K562 (cell line): ENCODE measurements around the gene UQCRC2. TPM values are rescaled to one million over a fixed set of nuclear protein-coding genes. Genes with fewer than 3 reads are reported as not detected.

Experiments used
- ATAC-seq: fragments of 200-7000 bp; cut with Tn5 transposase; 3 replicates; pipeline ENCODE4 v1.9.1; 2020; ENCODE audit warnings: moderate library complexity
- BruUV-seq: library from RNA; stranded (reverse); fragments of 400-500 nt; replicated peaks from 2 replicates; lab custom pipeline; 2021; lab: Mats Ljungman, UMichigan
- CTCF ChIA-PET: fragments of 300-600 bp; formaldehyde crosslinking; extraction: SDS; loops from one replicate; lab custom pipeline; 2021; ENCODE audit warnings: low intra/inter-chr PET ratio; lab: Yijun Ruan, JAX
- POLR2A ChIA-PET: fragments of 300-600, 350-650 bp; sonication (Branson Sonifier 250); formaldehyde crosslinking; extraction: SDS; loops from one replicate; lab custom pipeline; 2021; ENCODE audit warnings: antibody characterized with exemption, inconsistent platforms; lab: Yijun Ruan, JAX
- DNase-seq, 4 experiments: peaks; one replicate each; pipeline versions ENCODE4 v3.0.0 to v3.0.0-alpha.2; 2011 to 2018; ENCODE audit warnings: low spot score in 3 of 4, mixed read lengths in 3 of 4; ENCODE audit errors: extremely low read depth in 1 of 4
- FAIRE-seq: peaks from 2 replicates; lab custom pipeline; 2011; peaks lifted over from hg19 to GRCh38; lab: Jason Lieb, UNC
- H2AFZ ChIP-seq: 2 replicates; pipeline ENCODE4 v1.6.0; 2011; ENCODE audit warnings: low read depth, low read length, control low read depth, inconsistent platforms
- H3K27ac ChIP-seq: fragments of 200-600 bp; 3 replicates; pipeline ENCODE4 v1.8.0; 2011; ENCODE audit warnings: low read depth, mild to moderate bottlenecking, control low read depth, inconsistent platforms, low read length, moderate library complexity, mixed read lengths; ENCODE audit errors: extremely low read depth
- H3K27me3 ChIP-seq, 2 experiments: fragments of 300-600 bp in 1 of 2; 2 replicates in 1 of 2; 3 replicates in 1 of 2; pipeline versions ENCODE4 v1.6.0 to v1.8.0; 2011; ENCODE audit warnings: inconsistent platforms in 2 of 2, low read length in 2 of 2, mild to moderate bottlenecking in 1 of 2, mixed read lengths in 1 of 2, moderate library complexity in 1 of 2; ENCODE audit not compliant: control insufficient read depth in 2 of 2, insufficient read depth in 2 of 2
- H3K36me3 ChIP-seq: fragments of 300-600 bp; 3 replicates; pipeline ENCODE4 v1.8.0; 2011; ENCODE audit warnings: mild to moderate bottlenecking, low read length, inconsistent platforms; ENCODE audit not compliant: control insufficient read depth, insufficient read depth
- H3K4me1 ChIP-seq, 2 experiments: fragments of 200-600 bp in 1 of 2; replicated peaks in 1 of 2; 2 replicates in 1 of 2; 3 replicates in 1 of 2; pipeline versions ENCODE4 v1.5.1 to v1.8.0; 2011; ENCODE audit warnings: inconsistent platforms in 2 of 2, low read length in 2 of 2, mild to moderate bottlenecking in 1 of 2, mixed read lengths in 1 of 2, moderate library complexity in 1 of 2; ENCODE audit not compliant: control insufficient read depth in 2 of 2, insufficient read depth in 2 of 2
- H3K4me2 ChIP-seq: 2 replicates; pipeline ENCODE4 v1.6.1; 2011; ENCODE audit warnings: low read length, control low read depth, inconsistent platforms, mixed read lengths; ENCODE audit not compliant: insufficient read depth
- H3K4me3 ChIP-seq: fragments of 200-600 bp; sonication (generic), shearing (Covaris generic); 2 replicates; pipeline ENCODE4 v1.5.1; 2016; ENCODE audit warnings: control low read depth, inconsistent platforms
- H3K79me2 ChIP-seq: fragments of 200-600 bp; 3 replicates; pipeline ENCODE4 v1.8.0; 2011; ENCODE audit warnings: low read length, inconsistent platforms; ENCODE audit not compliant: control insufficient read depth, insufficient read depth
- H3K9ac ChIP-seq, 2 experiments: 2 replicates each; pipeline versions ENCODE4 v1.6.0 to v1.6.1; 2011; ENCODE audit warnings: low read depth in 2 of 2, low read length in 2 of 2, control low read depth in 1 of 2, inconsistent platforms in 1 of 2, mild to moderate bottlenecking in 1 of 2, mixed read lengths in 1 of 2; ENCODE audit not compliant: insufficient read depth in 1 of 2
- H3K9me1 ChIP-seq: one replicate; pipeline ENCODE4 v1.6.0; 2011; ENCODE audit warnings: inconsistent platforms, mild to moderate bottlenecking, low read length, moderate library complexity; ENCODE audit not compliant: control insufficient read depth, insufficient read depth
- H3K9me3 ChIP-seq: replicated peaks from 2 replicates; pipeline ENCODE4 v1.5.1; 2011; ENCODE audit warnings: low read depth, low read length, inconsistent platforms; ENCODE audit not compliant: control insufficient read depth, insufficient read depth
- H4K20me1 ChIP-seq: replicated peaks from 2 replicates; pipeline ENCODE4 v1.6.1; 2011; ENCODE audit warnings: low read length, inconsistent platforms, mixed read lengths; ENCODE audit not compliant: control insufficient read depth, insufficient read depth
- CTCFL ChIP-seq: IDR thresholded peaks from 2 replicates; pipeline ENCODE4 v1.6.1; 2011; ENCODE audit warnings: borderline replicate concordance, low read depth, mild to moderate bottlenecking, moderate library complexity, low read length; ENCODE audit not compliant: insufficient read depth, poor library complexity, severe bottlenecking
- DLX4 ChIP-seq: fragments of 250-450 bp; sonication (Bioruptor Pico); IDR thresholded peaks from 2 replicates; pipeline ENCODE4 v1.6.1; 2021; ENCODE audit warnings: mild to moderate bottlenecking
- HMBOX1 ChIP-seq: sonication (generic); IDR thresholded peaks from 2 replicates; pipeline ENCODE4 v1.6.1; 2016
- JUND ChIP-seq, 2 experiments: IDR thresholded peaks; 2 replicates in 1 of 2; 3 replicates in 1 of 2; pipeline ENCODE4 v1.6.1; 2011; ENCODE audit warnings: borderline replicate concordance in 2 of 2, low read depth in 2 of 2, low read length in 2 of 2, improper control_type of control experiment in 1 of 2, missing biosample characterization in 1 of 2, missing genetic modification characterization in 1 of 2, missing genetic modification reagents in 1 of 2
- NFXL1 ChIP-seq: fragments of 450-650 bp; formaldehyde crosslinking; IDR thresholded peaks from 2 replicates; pipeline ENCODE4 v1.4.0; 2021; ENCODE audit warnings: mild to moderate bottlenecking
- POLR2H ChIP-seq: IDR thresholded peaks from 2 replicates; pipeline ENCODE4 v1.6.1; 2016; ENCODE audit warnings: missing genetic modification characterization, low read depth, mild to moderate bottlenecking, control low read depth, missing compliant biosample characterization, moderate library complexity
- RAD21 ChIP-seq, 2 experiments: fragments of 250-450 bp in 1 of 2; fragments of 450-650 bp in 1 of 2; sonication (Bioruptor Pico) in 1 of 2; formaldehyde crosslinking in 1 of 2; IDR thresholded peaks in 1 of 2; conservative IDR thresholded peaks in 1 of 2; 2 replicates each; pipeline versions ENCODE4 v1.4.0 to v1.8.0; 2020 to 2022; ENCODE audit warnings: mild to moderate bottlenecking in 2 of 2, moderate library complexity in 1 of 2
- SPI1 ChIP-seq: IDR thresholded peaks from 2 replicates; pipeline ENCODE4 v1.6.1; 2011; ENCODE audit warnings: low read depth, low read length, control low read depth, borderline replicate concordance
- ZBTB43 ChIP-seq: sonication (generic); formaldehyde crosslinking; IDR thresholded peaks from 2 replicates; pipeline ENCODE4 v1.8.0; 2023; ENCODE audit warnings: mild to moderate bottlenecking, missing genetic modification reagents
- in situ Hi-C: fragments of 300-500 bp; cut with MboI; formaldehyde crosslinking; loops from 4 replicates; pipeline ENCODE4 v1.15.0; 2018; ENCODE audit warnings: inconsistent platforms, mixed read lengths
- intact Hi-C: fragments of 100-400 bp; cut with micrococcal nuclease; formaldehyde crosslinking; loops from 2 replicates; pipeline ENCODE4 v1.14.2; 2022
- polyA plus RNA-seq, 8 experiments: library from polyadenylated mRNA; depleted of rRNA in 4 of 8; stranded (reverse) in 5 of 8; unstranded in 3 of 8; fragments of >200 nt; fragmentation: Nextera tagmentation in 2 of 8; fragmentation: Illumina TruSeq in 1 of 8; extraction: Ambion mirVana in 2 of 8; extraction: Trizol in 1 of 8; gene quantifications; 2 replicates each; pipeline versions ENCODE4 v1.2.1 to v1.2.3, GENCODE V29; 2011 to 2014; ENCODE audit warnings: inconsistent platforms in 1 of 8, missing spikeins in 1 of 8
- total RNA-seq, 7 experiments: library from RNA; depleted of rRNA in 6 of 7; stranded (reverse); fragments of >200 nt in 6 of 7; fragmentation: Illumina TruSeq in 2 of 7; extraction: Trizol in 2 of 7; gene quantifications; 2 replicates each; pipeline versions ENCODE4 v1.2.1 to v1.2.3, GENCODE V29; 2011 to 2021; ENCODE audit warnings: low replicate concordance in 1 of 7
- TF ChIP-seq, protein P1 (sequence below): sonication (generic); formaldehyde crosslinking; IDR thresholded peaks from 2 replicates; pipeline ENCODE4 v1.9.0; 2022; ENCODE audit warnings: mild to moderate bottlenecking, missing genetic modification reagents

The UQCRC2 gene
- total and polyA plus RNA-seq, 9 of the 15 experiments (the other 6 are each of a cell fraction or from before 2014, with no cell fraction given): 177 to 516 (median 319) TPM

DNA sequence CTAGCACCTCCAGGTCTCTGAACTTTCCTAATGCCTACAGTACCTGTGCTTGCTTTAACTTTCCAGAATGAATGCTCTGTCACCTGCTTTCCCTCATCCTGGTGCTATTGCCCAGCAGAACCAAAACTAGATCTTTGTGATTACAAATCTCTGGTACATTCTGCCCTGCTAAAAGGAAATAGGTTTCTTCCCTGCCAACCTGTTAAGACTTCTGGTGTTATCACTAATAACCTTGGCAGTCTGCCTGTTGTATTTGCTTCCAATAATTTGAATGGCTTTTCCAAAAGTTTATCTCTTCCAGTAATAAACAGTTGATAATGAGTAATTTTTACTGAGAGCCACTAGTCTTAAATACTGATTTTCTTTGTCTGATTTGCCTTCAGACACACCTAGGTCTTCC, 32.4 kb downstream of the UQCRC2 start:
- POLR2A ChIA-PET: interaction anchor here (0.7 kb wide), 1 partner anchor 212 kb away, joined by 3 read pairs; no protein-coding TSS in a partner anchor
- CTCF ChIA-PET: no interaction called here

More for the DNA sequence above, 32.4 kb downstream of the UQCRC2 start:
- no peaks in the 10 kb centered on the region for H3K9me1 ChIP-seq
- no peaks in the 10 kb centered on the region for H3K9me3 ChIP-seq
- ATAC-seq (no peak), FAIRE-seq (no peak), DNase-seq (no peak)
- no peak overlapping the region for H2AFZ ChIP-seq
- no peaks in the 10 kb centered on the region for H4K20me1 ChIP-seq
- H3K36me3 ChIP-seq: peaks cover 54% of the 10 kb centered on the region
- H3K79me2 ChIP-seq: no peaks in the 10 kb centered on the region
- BruUV-seq: TSS peak; percentile 23
- no peak overlapping the region for H3K4me3 ChIP-seq
- intact Hi-C loops (no loop called here), in situ Hi-C loops (no loop called here)
- no peaks in the 10 kb centered on the region; a peak in 1 of 5 replicates for H3K4me1 ChIP-seq
- no peaks in the 10 kb centered on the region for H3K27me3 ChIP-seq
- no peak for TF ChIP-seq ZBTB43 (CRISPR knock-in tag)
- TF ChIP-seq POLR2H (tag): no peak
- TF ChIP-seq CTCFL: no peak
- TF ChIP-seq NFXL1 (CRISPR knock-in tag): no peak
- TF ChIP-seq DLX4 (CRISPR knock-in tag): no peak
- no peak for TF ChIP-seq RAD21 (CRISPR knock-in tag; conservative IDR thresholded peaks at IDR 0.05 in 1 of 2, IDR thresholded peaks at IDR 0.05 in 1 of 2)
- no peak for TF ChIP-seq SPI1
- TF ChIP-seq, protein P1, sequence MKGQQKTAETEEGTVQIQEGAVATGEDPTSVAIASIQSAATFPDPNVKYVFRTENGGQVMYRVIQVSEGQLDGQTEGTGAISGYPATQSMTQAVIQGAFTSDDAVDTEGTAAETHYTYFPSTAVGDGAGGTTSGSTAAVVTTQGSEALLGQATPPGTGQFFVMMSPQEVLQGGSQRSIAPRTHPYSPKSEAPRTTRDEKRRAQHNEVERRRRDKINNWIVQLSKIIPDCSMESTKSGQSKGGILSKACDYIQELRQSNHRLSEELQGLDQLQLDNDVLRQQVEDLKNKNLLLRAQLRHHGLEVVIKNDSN: no peak
- no peak for TF ChIP-seq HMBOX1
- TF ChIP-seq JUND (IDR thresholded peaks at IDR 0.05; ENCODE audit: borderline replicate concordance, low read depth, low read length): no peak
- no peak for TF ChIP-seq JUND (tag; IDR thresholded peaks at IDR 0.05; ENCODE audit: borderline replicate concordance, low read depth, low read length)
- H3K9ac ChIP-seq: no peak overlapping the region
- H3K27ac ChIP-seq: no peak overlapping the region
- no peak overlapping the region for H3K4me2 ChIP-seq
